K562 (cell line): Measurements from ENCODE around the gene RPL21.
"Not testable (repeated sequence)": the region's sequence is repeated elsewhere in the genome, so short reads cannot be mapped to it uniquely, and the experiment has no call there.

Source experiments
- ARID2 ChIP-seq: fragments of 450-650 bp; IDR thresholded peaks from 2 replicates; pipeline ENCODE4 v1.6.1; 2017; ENCODE audit warnings: antibody characterized with exemption, mild to moderate bottlenecking
- FOS ChIP-seq: IDR thresholded peaks from 3 replicates; pipeline ENCODE4 v1.6.1; 2011; ENCODE audit not compliant: insufficient read length; ENCODE audit errors: extremely low read depth
- RNF2 ChIP-seq: sonication (generic); IDR thresholded peaks from 2 replicates; pipeline ENCODE4 v1.6.1; 2016
- SRF ChIP-seq, 2 experiments: fragments of 250-450, 450-650 bp in 1 of 2; sonication (Bioruptor Pico) in 1 of 2; sonication (generic) in 1 of 2; formaldehyde crosslinking; IDR thresholded peaks; 2 replicates each; pipeline versions ENCODE4 v1.5.0 to v1.5.1; 2020 to 2022; ENCODE audit warnings: mild to moderate bottlenecking in 1 of 2, missing genetic modification reagents in 1 of 2
- TEAD1 ChIP-seq, 2 experiments: fragments of 450-650 bp in 1 of 2; sonication (generic) in 1 of 2; formaldehyde crosslinking; IDR thresholded peaks; 2 replicates each; pipeline versions ENCODE4 v1.4.0 to v1.8.0; 2020 to 2022; ENCODE audit warnings: mild to moderate bottlenecking in 2 of 2, missing genetic modification reagents in 1 of 2
- ZNF354B ChIP-seq: fragments of 250-450 bp; sonication (Bioruptor Pico); IDR thresholded peaks from 2 replicates; pipeline ENCODE4 v1.4.0; 2020
- TF ChIP-seq, protein P1 (sequence below), 3 experiments: IDR thresholded peaks in 2 of 3; conservative IDR thresholded peaks in 1 of 3; 2 replicates each; pipeline ENCODE4 v1.5.1; 2011 to 2012; ENCODE audit warnings: low read length in 3 of 3, mild to moderate bottlenecking in 3 of 3, control low read depth in 2 of 3, improper control_type of control experiment in 1 of 3, inconsistent platforms in 1 of 3, low read depth in 1 of 3, mixed read lengths in 1 of 3, moderate library complexity in 1 of 3; ENCODE audit not compliant: insufficient read depth in 2 of 3

GRCh38 chr13:27291967-27292366 is 40.6 kb downstream of the RPL21 start:
- not testable (repeated sequence) for TF ChIP-seq RNF2; FOS; ARID2; SRF (CRISPR knock-in tag; IDR thresholded peaks at IDR 0.05); TEAD1 (CRISPR knock-in tag; IDR thresholded peaks at IDR 0.05); ZNF354B (CRISPR knock-in tag)
- TF ChIP-seq, protein P1, sequence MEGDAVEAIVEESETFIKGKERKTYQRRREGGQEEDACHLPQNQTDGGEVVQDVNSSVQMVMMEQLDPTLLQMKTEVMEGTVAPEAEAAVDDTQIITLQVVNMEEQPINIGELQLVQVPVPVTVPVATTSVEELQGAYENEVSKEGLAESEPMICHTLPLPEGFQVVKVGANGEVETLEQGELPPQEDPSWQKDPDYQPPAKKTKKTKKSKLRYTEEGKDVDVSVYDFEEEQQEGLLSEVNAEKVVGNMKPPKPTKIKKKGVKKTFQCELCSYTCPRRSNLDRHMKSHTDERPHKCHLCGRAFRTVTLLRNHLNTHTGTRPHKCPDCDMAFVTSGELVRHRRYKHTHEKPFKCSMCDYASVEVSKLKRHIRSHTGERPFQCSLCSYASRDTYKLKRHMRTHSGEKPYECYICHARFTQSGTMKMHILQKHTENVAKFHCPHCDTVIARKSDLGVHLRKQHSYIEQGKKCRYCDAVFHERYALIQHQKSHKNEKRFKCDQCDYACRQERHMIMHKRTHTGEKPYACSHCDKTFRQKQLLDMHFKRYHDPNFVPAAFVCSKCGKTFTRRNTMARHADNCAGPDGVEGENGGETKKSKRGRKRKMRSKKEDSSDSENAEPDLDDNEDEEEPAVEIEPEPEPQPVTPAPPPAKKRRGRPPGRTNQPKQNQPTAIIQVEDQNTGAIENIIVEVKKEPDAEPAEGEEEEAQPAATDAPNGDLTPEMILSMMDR (IDR thresholded peaks at IDR 0.05 in 2 of 3, conservative IDR thresholded peaks at IDR 0.05 in 1 of 3; ENCODE audit: insufficient read depth in 2 of 3, low read depth in 1 of 3, low read length in 3 of 3), result not testable (repeated sequence)
